Endothelial cell of umbilical vein (primary cell): ENCODE results near the gene ETV3. TPM values are rescaled to one million over a fixed set of nuclear protein-coding genes. Genes with fewer than 3 reads are reported as not detected.

Experiments
- BruUV-seq: library from RNA; stranded (reverse); fragments of 400-500 nt; replicated peaks from 2 replicates; lab custom pipeline; 2021; lab: Mats Ljungman, UMichigan
- CTCF ChIA-PET: fragments of 300-600, 350-600 bp; sonication (Branson Sonifier 250); formaldehyde crosslinking; loops from one replicate; lab custom pipeline; 2021; ENCODE audit warnings: antibody characterized with exemption, inconsistent platforms; lab: Charles Lee
- POLR2A ChIA-PET: fragments of 300-600, 350-600 bp; sonication (Branson Sonifier 250); formaldehyde crosslinking; loops from one replicate; lab custom pipeline; 2021; ENCODE audit warnings: antibody characterized with exemption, inconsistent platforms; lab: Charles Lee
- DNase-seq: peaks from one replicate; pipeline ENCODE4 v3.0.0-alpha.2; 2011; ENCODE audit warnings: low read depth, low spot score
- FAIRE-seq: peaks from 2 replicates; lab custom pipeline; 2011; peaks lifted over from hg19 to GRCh38; lab: Jason Lieb, UNC
- H2AFZ ChIP-seq: 2 replicates; pipeline ENCODE4 v1.6.0; 2012; ENCODE audit warnings: low read depth, low read length, control low read depth, inconsistent platforms
- H3K27ac ChIP-seq: 2 replicates; pipeline ENCODE4 v1.5.1; 2011; ENCODE audit warnings: low read depth, mild to moderate bottlenecking, control low read depth, low read length, moderate library complexity; ENCODE audit not compliant: insufficient read depth
- H3K27me3 ChIP-seq, 2 experiments: 2 replicates each; pipeline versions ENCODE4 v1.6.0 to v1.6.1; 2011; ENCODE audit warnings: low read length in 2 of 2, mixed read lengths in 1 of 2; ENCODE audit not compliant: control insufficient read depth in 2 of 2, insufficient read depth in 2 of 2
- H3K36me3 ChIP-seq, 2 experiments: 2 replicates in 1 of 2; 3 replicates in 1 of 2; pipeline ENCODE4 v1.5.1; 2011; ENCODE audit warnings: low read length in 2 of 2, mild to moderate bottlenecking in 1 of 2, moderate library complexity in 1 of 2; ENCODE audit not compliant: control insufficient read depth in 2 of 2, insufficient read depth in 2 of 2; ENCODE audit errors: extremely low read depth in 1 of 2
- H3K4me1 ChIP-seq: 3 replicates; pipeline ENCODE4 v1.5.1; 2011; ENCODE audit warnings: mild to moderate bottlenecking, low read length; ENCODE audit not compliant: control insufficient read depth, insufficient read depth; ENCODE audit errors: extremely low read depth
- H3K4me2 ChIP-seq: 2 replicates; pipeline ENCODE4 v1.6.1; 2011; ENCODE audit warnings: low read length, control low read depth, mixed read lengths; ENCODE audit not compliant: insufficient read depth
- H3K4me3 ChIP-seq, 3 experiments: fragments of 200-600 bp in 1 of 3; sonication (generic), shearing (Covaris generic) in 1 of 3; replicated peaks in 1 of 3; 2 replicates each; pipeline ENCODE4 v1.5.1; 2011 to 2016; ENCODE audit warnings: control low read depth in 3 of 3, low read length in 3 of 3, mild to moderate bottlenecking in 2 of 3, inconsistent platforms in 1 of 3, low read depth in 1 of 3, moderate library complexity in 1 of 3; ENCODE audit not compliant: insufficient read depth in 1 of 3
- H3K79me2 ChIP-seq: 2 replicates; pipeline ENCODE4 v1.6.0; 2012; ENCODE audit warnings: low read length, inconsistent platforms; ENCODE audit not compliant: control insufficient read depth, insufficient read depth
- H3K9ac ChIP-seq: replicated peaks from 2 replicates; pipeline ENCODE3; 2011; ENCODE audit warnings: low read length, control low read depth; ENCODE audit not compliant: insufficient read depth; ENCODE audit errors: extremely low read depth
- H3K9me1 ChIP-seq: replicated peaks from 3 replicates; pipeline ENCODE4 v1.6.0; 2011; ENCODE audit warnings: mild to moderate bottlenecking, low read length; ENCODE audit not compliant: control insufficient read depth, insufficient read depth; ENCODE audit errors: extremely low read depth
- H3K9me3 ChIP-seq: replicated peaks from 2 replicates; pipeline ENCODE4 v1.5.1; 2012; ENCODE audit warnings: low read length, inconsistent platforms; ENCODE audit not compliant: control insufficient read depth, insufficient read depth
- H4K20me1 ChIP-seq: replicated peaks from 2 replicates; pipeline ENCODE3; 2011; ENCODE audit warnings: mild to moderate bottlenecking, low read length; ENCODE audit not compliant: control insufficient read depth, insufficient read depth; ENCODE audit errors: extremely low read depth
- CTCF ChIP-seq, 2 donors: IDR thresholded peaks; 1 replicate in 1 of 2; 2 replicates in 1 of 2; pipeline ENCODE4 v1.5.1; 2011; ENCODE audit warnings: low read length in 2 of 2, mild to moderate bottlenecking in 2 of 2, moderate library complexity in 2 of 2, control low read depth in 1 of 2, inconsistent platforms in 1 of 2, low read depth in 1 of 2; ENCODE audit not compliant: insufficient read depth in 1 of 2; ENCODE audit errors: extremely low read depth in 1 of 2
- EZH2 ChIP-seq: IDR thresholded peaks from 2 replicates; pipeline ENCODE4 v1.6.1; 2012; ENCODE audit warnings: borderline replicate concordance, low read depth, mild to moderate bottlenecking, moderate library complexity, low read length, inconsistent platforms; ENCODE audit not compliant: severe bottlenecking
- FOS ChIP-seq: IDR thresholded peaks from 2 replicates; pipeline ENCODE4 v1.6.1; 2011; ENCODE audit warnings: mild to moderate bottlenecking, low read length, moderate library complexity, borderline replicate concordance; ENCODE audit not compliant: insufficient read depth
- JUN ChIP-seq: IDR thresholded peaks from 2 replicates; pipeline ENCODE4 v1.6.1; 2011; ENCODE audit warnings: borderline replicate concordance, low read depth; ENCODE audit not compliant: insufficient read length, insufficient read depth
- MYC ChIP-seq: IDR thresholded peaks from one replicate; pipeline ENCODE4 v1.6.1; 2011; ENCODE audit warnings: mild to moderate bottlenecking, low read depth, low read length
- POLR2A ChIP-seq: IDR thresholded peaks from 2 replicates; pipeline ENCODE4 v1.6.1; 2012; ENCODE audit warnings: low read depth, mild to moderate bottlenecking, control low read depth, low read length
- POLR2AphosphoS5 ChIP-seq: IDR thresholded peaks from 2 replicates; pipeline ENCODE4 v1.6.1; 2012; ENCODE audit warnings: low read depth, mild to moderate bottlenecking, control low read depth, low read length, moderate library complexity; ENCODE audit not compliant: insufficient read depth
- dilution Hi-C: fragments of 300-500 bp; cut with MboI; formaldehyde crosslinking; loops from one replicate; pipeline ENCODE4 v1.15.0; 2019; ENCODE audit warnings: low sequenced_read_pairs; ENCODE audit not compliant: extremely low pct_ligation_motif_present
- intact Hi-C: fragments of 100-400 bp; cut with micrococcal nuclease; formaldehyde crosslinking; loops from one replicate; pipeline ENCODE4 v1.10.0; 2022
- polyA plus RNA-seq, 4 experiments: library from polyadenylated mRNA; depleted of rRNA in 3 of 4; stranded (reverse) in 3 of 4; unstranded in 1 of 4; fragments of >200 nt; gene quantifications; 2 replicates each; pipeline versions ENCODE4 v1.2.1 to v1.2.3, GENCODE V29; 2011 to 2012; ENCODE audit warnings: missing spikeins in 1 of 4
- total RNA-seq: library from RNA; stranded (reverse); gene quantifications from 2 replicates; pipeline ENCODE4 v1.2.3, GENCODE V29; 2021
- TF ChIP-seq, protein P1 (sequence below): IDR thresholded peaks from 2 replicates; pipeline ENCODE4 v1.6.1; 2011; ENCODE audit not compliant: insufficient read depth, insufficient read length

Gene ETV3
- total and polyA plus RNA-seq, 2 donors (not counting 3 experiments of a cell fraction or from before 2014, with no cell fraction given): 6.8 to 22.3 TPM

DNA sequence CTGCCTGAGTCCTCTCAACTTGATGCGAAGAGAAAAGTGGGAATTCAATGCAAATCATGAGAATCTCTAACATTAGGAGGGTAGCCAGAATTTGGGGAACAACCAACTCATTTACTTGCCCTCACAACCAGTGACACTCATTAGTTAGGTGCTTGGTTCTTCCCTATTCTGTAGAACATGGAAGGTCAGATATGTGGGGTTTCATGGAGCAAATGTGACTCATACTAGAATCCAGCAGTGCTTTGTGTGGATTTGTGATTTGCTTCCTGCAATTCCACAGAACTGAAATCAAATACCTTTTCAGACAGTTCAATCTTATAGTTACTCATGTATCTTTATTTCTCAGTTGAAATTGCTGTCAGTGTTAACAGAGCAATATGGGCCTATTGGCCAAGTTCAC lies 6.9 kb upstream of the ETV3 start:
- dilution Hi-C loops (no loop called here), intact Hi-C loops (no loop called here)
- no peak overlapping the region for H3K9ac ChIP-seq
- DNase-seq (no peak), FAIRE-seq (peak; percentile 18)
- no peak for TF ChIP-seq POLR2A
- no peak for TF ChIP-seq POLR2AphosphoS5
- TF ChIP-seq EZH2: no peak
- TF ChIP-seq FOS: peak; percentile 45
- no peak for TF ChIP-seq CTCF (IDR thresholded peaks at IDR 0.05; ENCODE audit: extremely low read depth in 1 of 2, insufficient read depth in 1 of 2, low read depth in 1 of 2, low read length in 2 of 2)
- TF ChIP-seq, protein P1, sequence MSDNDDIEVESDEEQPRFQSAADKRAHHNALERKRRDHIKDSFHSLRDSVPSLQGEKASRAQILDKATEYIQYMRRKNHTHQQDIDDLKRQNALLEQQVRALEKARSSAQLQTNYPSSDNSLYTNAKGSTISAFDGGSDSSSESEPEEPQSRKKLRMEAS: no peak
- TF ChIP-seq JUN: no peak
- no peak for TF ChIP-seq MYC
- no peak overlapping the region for H3K27ac ChIP-seq
- no peak overlapping the region for H2AFZ ChIP-seq
- peaks cover 0 to 6% of the 10 kb centered on the region in 2 experiments for H3K27me3 ChIP-seq
- BruUV-seq: no TSS peak
- no peaks in the 10 kb centered on the region for H3K9me3 ChIP-seq
- H3K36me3 ChIP-seq: no peaks in the 10 kb centered on the region
- H3K9me1 ChIP-seq: no peaks in the 10 kb centered on the region
- ChIA-PET POLR2A (no interaction called here), CTCF (interaction anchor here (14.5 kb wide), 1 partner anchor 56 kb away, joined by 1121 read pairs; no protein-coding TSS in a partner anchor)
- H3K4me2 ChIP-seq: no peak overlapping the region
- no peak overlapping the region for H3K4me3 ChIP-seq
- H4K20me1 ChIP-seq: no peaks in the 10 kb centered on the region
- H3K4me1 ChIP-seq: peaks cover 4% of the 10 kb centered on the region
- no peaks in the 10 kb centered on the region for H3K79me2 ChIP-seq
